ENCODE measurements around the gene CNTLN. TPM values are rescaled to one million over a fixed set of nuclear protein-coding genes. Genes with fewer than 3 reads are reported as not detected.
"Not testable (repeated sequence)": the region's sequence is repeated elsewhere in the genome, so short reads cannot be mapped to it uniquely, and the experiment has no call there.

CNTLN gene
- total RNA-seq, 2 donors from 2014 or later, result 0.40 to 0.50 TPM

- not testable (repeated sequence) for H3K36me3 Mint-ChIP-seq (ENCODE audit: low read depth); H3K4me1 Mint-ChIP-seq; H3K27ac Mint-ChIP-seq; H3K27me3 Mint-ChIP-seq; H3K4me3 Mint-ChIP-seq; DNase-seq; H3K9me3 ChIP-seq (ENCODE audit: control insufficient read depth, low read length, poor library complexity, severe bottlenecking); ATAC-seq
Observed at GRCh38 chr9:17290673-17291072, 155.8 kb downstream of the CNTLN start.

- no peaks in the 10 kb centered on the region for H3K36me3 Mint-ChIP-seq (ENCODE audit: low read depth)
- DNase-seq, result no peak
- no peaks in the 10 kb centered on the region for H3K27me3 Mint-ChIP-seq
- no peaks in the 10 kb centered on the region for H3K4me1 Mint-ChIP-seq
- no peak overlapping the region for H3K27ac Mint-ChIP-seq
- no peak overlapping the region for H3K4me3 Mint-ChIP-seq
- H3K9me3 ChIP-seq (ENCODE audit: control insufficient read depth, low read length, poor library complexity, severe bottlenecking), result no peaks in the 10 kb centered on the region
- ATAC-seq, result no peak
Observed at GRCh38 chr9:17291766-17292165, 156.9 kb downstream of the CNTLN start.

- Mint-ChIP-seq H3K4me3 (no peak overlapping the region), H3K27ac (no peak overlapping the region), H3K4me1 (no peaks in the 10 kb centered on the region), H3K27me3 (no peaks in the 10 kb centered on the region), H3K36me3 (ENCODE audit: low read depth) (no peaks in the 10 kb centered on the region)
- H3K9me3 ChIP-seq (ENCODE audit: control insufficient read depth, low read length, poor library complexity, severe bottlenecking), result no peaks in the 10 kb centered on the region
- DNase-seq (no peak), ATAC-seq (no peak)
Observed at GRCh38 chr9:17293685-17294084, 158.8 kb downstream of the CNTLN start.

- H3K9me3 ChIP-seq (ENCODE audit: control insufficient read depth, low read length, poor library complexity, severe bottlenecking), result no peaks in the 10 kb centered on the region
- ATAC-seq (no peak), DNase-seq (no peak)
- Mint-ChIP-seq H3K27me3 (no peaks in the 10 kb centered on the region), H3K4me3 (no peak overlapping the region), H3K27ac (no peak overlapping the region), H3K4me1 (no peaks in the 10 kb centered on the region), H3K36me3 (ENCODE audit: low read depth) (no peaks in the 10 kb centered on the region)
Observed at GRCh38 chr9:17294822-17295624, 160.2 kb downstream of the CNTLN start.

GRCh38 chr9:17315341-17315740, 180.5 kb downstream of the CNTLN start:
- H3K27ac Mint-ChIP-seq, result no peak overlapping the region
- H3K4me1 Mint-ChIP-seq, result no peaks in the 10 kb centered on the region
- H3K36me3 Mint-ChIP-seq (ENCODE audit: low read depth), result no peaks in the 10 kb centered on the region
- H3K4me3 Mint-ChIP-seq, result no peak overlapping the region
- no peaks in the 10 kb centered on the region for H3K27me3 Mint-ChIP-seq
- no peak for ATAC-seq
- no peak for DNase-seq
- H3K9me3 ChIP-seq (ENCODE audit: control insufficient read depth, low read length, poor library complexity, severe bottlenecking), result no peaks in the 10 kb centered on the region

GRCh38 chr9:17318821-17319320, 184.0 kb downstream of the CNTLN start:
- Mint-ChIP-seq H3K4me3 (no peak overlapping the region), H3K36me3 (ENCODE audit: low read depth) (no peaks in the 10 kb centered on the region)
- no peak for ATAC-seq

GRCh38 chr9:17319864-17320263, 185.0 kb downstream of the CNTLN start:
- DNase-seq (no peak), ATAC-seq (no peak)
- H3K9me3 ChIP-seq (ENCODE audit: control insufficient read depth, low read length, poor library complexity, severe bottlenecking), result no peaks in the 10 kb centered on the region
- Mint-ChIP-seq H3K36me3 (ENCODE audit: low read depth) (no peaks in the 10 kb centered on the region), H3K27me3 (no peaks in the 10 kb centered on the region), H3K27ac (no peak overlapping the region), H3K4me3 (no peak overlapping the region), H3K4me1 (no peaks in the 10 kb centered on the region)

More at GRCh38 chr9:17318821-17319320, 184.0 kb downstream of the CNTLN start:
- no peak for DNase-seq
- Mint-ChIP-seq H3K27me3 (no peaks in the 10 kb centered on the region), H3K4me1 (no peaks in the 10 kb centered on the region), H3K27ac (no peak overlapping the region)
- H3K9me3 ChIP-seq (ENCODE audit: control insufficient read depth, low read length, poor library complexity, severe bottlenecking), result no peaks in the 10 kb centered on the region

- Mint-ChIP-seq H3K27me3 (no peaks in the 10 kb centered on the region), H3K27ac (no peak overlapping the region), H3K4me3 (no peak overlapping the region), H3K4me1 (no peaks in the 10 kb centered on the region), H3K36me3 (ENCODE audit: low read depth) (no peaks in the 10 kb centered on the region)
- ATAC-seq (no peak), DNase-seq (no peak)
- H3K9me3 ChIP-seq (ENCODE audit: control insufficient read depth, low read length, poor library complexity, severe bottlenecking), result no peaks in the 10 kb centered on the region
Observed at GRCh38 chr9:17322882-17323864, 188.3 kb downstream of the CNTLN start.

- no peak overlapping the region for H3K4me3 Mint-ChIP-seq
- H3K36me3 Mint-ChIP-seq (ENCODE audit: low read depth), result no peaks in the 10 kb centered on the region
- no peak for DNase-seq
- no peak for ATAC-seq
- H3K27ac Mint-ChIP-seq, result no peak overlapping the region
- no peaks in the 10 kb centered on the region for H3K4me1 Mint-ChIP-seq
- H3K27me3 Mint-ChIP-seq, result no peaks in the 10 kb centered on the region
- H3K9me3 ChIP-seq (ENCODE audit: control insufficient read depth, low read length, poor library complexity, severe bottlenecking), result no peaks in the 10 kb centered on the region
Observed at GRCh38 chr9:17328331-17328730, 193.5 kb downstream of the CNTLN start.

GRCh38 chr9:17330097-17330496, 195.3 kb downstream of the CNTLN start:
- no peak overlapping the region for H3K27ac Mint-ChIP-seq
- H3K36me3 Mint-ChIP-seq (ENCODE audit: low read depth), result no peaks in the 10 kb centered on the region
- no peak for ATAC-seq
- H3K27me3 Mint-ChIP-seq, result no peaks in the 10 kb centered on the region
- no peak for DNase-seq
- H3K4me3 Mint-ChIP-seq, result no peak overlapping the region
- no peaks in the 10 kb centered on the region for H3K4me1 Mint-ChIP-seq
- no peaks in the 10 kb centered on the region for H3K9me3 ChIP-seq (ENCODE audit: control insufficient read depth, low read length, poor library complexity, severe bottlenecking)

GRCh38 chr9:17332115-17332514, 197.3 kb downstream of the CNTLN start:
- H3K36me3 Mint-ChIP-seq (ENCODE audit: low read depth), result no peaks in the 10 kb centered on the region
- no peaks in the 10 kb centered on the region for H3K9me3 ChIP-seq (ENCODE audit: control insufficient read depth, low read length, poor library complexity, severe bottlenecking)
- H3K4me1 Mint-ChIP-seq, result no peaks in the 10 kb centered on the region
- H3K27me3 Mint-ChIP-seq, result no peaks in the 10 kb centered on the region
- no peak overlapping the region for H3K27ac Mint-ChIP-seq
- H3K4me3 Mint-ChIP-seq, result no peak overlapping the region
- DNase-seq, result no peak
- no peak for ATAC-seq

GRCh38 chr9:17339156-17339555, 204.3 kb downstream of the CNTLN start:
- no peak overlapping the region for H3K4me3 Mint-ChIP-seq
- no peaks in the 10 kb centered on the region for H3K4me1 Mint-ChIP-seq
- H3K27ac Mint-ChIP-seq, result no peak overlapping the region
- H3K27me3 Mint-ChIP-seq, result no peaks in the 10 kb centered on the region
- ATAC-seq (no peak), DNase-seq (no peak)
- H3K36me3 Mint-ChIP-seq (ENCODE audit: low read depth), result no peaks in the 10 kb centered on the region
- H3K9me3 ChIP-seq (ENCODE audit: control insufficient read depth, low read length, poor library complexity, severe bottlenecking), result no peaks in the 10 kb centered on the region

- DNase-seq, result no peak
- H3K9me3 ChIP-seq (ENCODE audit: control insufficient read depth, low read length, poor library complexity, severe bottlenecking), result no peaks in the 10 kb centered on the region
- H3K27ac Mint-ChIP-seq, result no peak overlapping the region
- ATAC-seq, result no peak
- H3K4me3 Mint-ChIP-seq, result no peak overlapping the region
- no peaks in the 10 kb centered on the region for H3K4me1 Mint-ChIP-seq
- no peaks in the 10 kb centered on the region for H3K36me3 Mint-ChIP-seq (ENCODE audit: low read depth)
- no peaks in the 10 kb centered on the region for H3K27me3 Mint-ChIP-seq
Observed at GRCh38 chr9:17342696-17343095, 207.9 kb downstream of the CNTLN start.

Measured in T-helper 17 cell (primary cell).